ES-I3 (cell line): Measurements from ENCODE around the gene HDDC3.

ENCODE experiments used
- H3K36me3 ChIP-seq: 2 replicates; pipeline ENCODE4 v1.6.1; 2013; ENCODE audit warnings: mild to moderate bottlenecking, low read length, control low read depth, moderate library complexity; ENCODE audit not compliant: insufficient read depth
- H3K4me1 ChIP-seq: 2 replicates; pipeline ENCODE4 v1.6.1; 2013; ENCODE audit warnings: mild to moderate bottlenecking, control low read depth, low read length; ENCODE audit not compliant: insufficient read depth
- H3K9ac ChIP-seq: 2 replicates; pipeline ENCODE4 v1.6.1; 2013; ENCODE audit warnings: low read depth, mild to moderate bottlenecking, low read length, moderate library complexity
- H3K9me3 ChIP-seq: 2 replicates; pipeline ENCODE4 v1.6.1; 2013; ENCODE audit warnings: mild to moderate bottlenecking, low read length, moderate library complexity; ENCODE audit not compliant: control insufficient read depth, insufficient read depth

HDDC3 gene

GRCh38 chr15:90889736-90890456 is 42.5 kb downstream of the HDDC3 start:
- H3K9ac ChIP-seq: no peak overlapping the region
- no peaks in the 10 kb centered on the region for H3K9me3 ChIP-seq
- H3K4me1 ChIP-seq: peaks cover 3% of the 10 kb centered on the region; the same call in 1 of the 2 replicates
- H3K36me3 ChIP-seq: peaks cover 4% of the 10 kb centered on the region

DNA sequence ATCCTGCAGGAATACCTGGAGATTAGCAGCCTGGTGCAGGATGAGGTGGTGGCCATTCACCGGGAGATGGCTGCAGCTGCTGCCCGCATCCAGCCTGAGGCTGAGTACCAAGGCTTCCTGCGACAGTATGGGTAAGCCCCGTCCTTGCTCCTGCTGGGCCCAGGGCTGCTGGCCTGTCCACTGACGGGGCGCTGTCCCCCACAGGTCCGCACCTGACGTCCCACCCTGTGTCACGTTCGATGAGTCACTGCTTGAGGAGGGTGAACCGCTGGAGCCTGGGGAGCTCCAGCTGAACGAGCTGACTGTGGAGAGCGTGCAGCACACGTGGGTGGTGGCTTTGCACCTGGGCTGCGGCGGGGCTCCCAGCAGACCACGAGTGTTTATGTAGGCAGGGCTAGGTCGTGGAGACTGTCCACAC is 43.0 kb downstream of the HDDC3 start:
- Histone ChIP-seq H3K9ac (no peak overlapping the region), H3K36me3 (peaks cover 4% of the 10 kb centered on the region), H3K9me3 (no peaks in the 10 kb centered on the region), H3K4me1 (peaks cover 7% of the 10 kb centered on the region; the same call in 1 of the 2 replicates)

DNA sequence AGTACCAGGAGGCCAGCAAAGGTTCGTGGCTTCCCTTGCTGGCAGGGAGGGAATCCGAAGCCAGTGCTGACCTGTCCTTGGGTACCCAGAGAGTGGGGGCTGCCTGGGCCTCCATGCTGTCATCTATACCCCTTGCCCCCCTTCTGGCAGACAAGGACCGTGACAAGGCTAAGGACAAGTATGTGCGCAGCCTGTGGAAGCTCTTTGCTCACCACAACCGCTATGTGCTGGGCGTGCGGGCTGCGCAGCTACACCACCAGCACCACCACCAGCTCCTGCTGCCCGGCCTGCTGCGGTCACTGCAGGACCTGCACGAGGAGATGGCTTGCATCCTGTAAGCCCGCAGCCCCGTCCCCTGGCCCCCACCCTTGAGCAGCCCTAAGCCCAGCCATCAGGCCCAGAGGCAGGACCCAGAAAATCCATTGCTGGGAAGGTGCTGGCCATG is 45.3 kb downstream of the HDDC3 start:
- no peaks in the 10 kb centered on the region for H3K9me3 ChIP-seq
- H3K36me3 ChIP-seq: peaks cover 4% of the 10 kb centered on the region
- peaks cover 14% of the 10 kb centered on the region for H3K4me1 ChIP-seq
- no peak overlapping the region for H3K9ac ChIP-seq

GRCh38 chr15:90886291-90886614 is 46.1 kb downstream of the HDDC3 start:
- peaks cover 14% of the 10 kb centered on the region for H3K4me1 ChIP-seq
- no peak overlapping the region for H3K9ac ChIP-seq
- no peaks in the 10 kb centered on the region for H3K9me3 ChIP-seq
- peaks cover 4% of the 10 kb centered on the region for H3K36me3 ChIP-seq

GRCh38 chr15:90885432-90886290 is 46.7 kb downstream of the HDDC3 start:
- no peak overlapping the region for H3K9ac ChIP-seq
- no peaks in the 10 kb centered on the region for H3K9me3 ChIP-seq
- H3K36me3 ChIP-seq: peaks cover 4% of the 10 kb centered on the region
- H3K4me1 ChIP-seq: peaks cover 14% of the 10 kb centered on the region

- Histone ChIP-seq H3K9me3 (no peaks in the 10 kb centered on the region), H3K9ac (peak overlapping the region; percentile 47; the same call in 1 of the 2 replicates), H3K36me3 (peaks cover 4% of the 10 kb centered on the region), H3K4me1 (peaks cover 14% of the 10 kb centered on the region)
Measured at GRCh38 chr15:90884719-90885431, 47.5 kb downstream of the HDDC3 start.

- H3K9me3 ChIP-seq: no peaks in the 10 kb centered on the region
- peaks cover 4% of the 10 kb centered on the region for H3K36me3 ChIP-seq
- peaks cover 14% of the 10 kb centered on the region for H3K4me1 ChIP-seq
- H3K9ac ChIP-seq: peak within 1 kb of the TSS; percentile 47
Measured at GRCh38 chr15:90883976-90884718, 48.2 kb downstream of the HDDC3 start, which contains the start of gene FES. FES (plus strand) TSS chr15:90884504; CDS start chr15:90885046, 542 bp downstream.

DNA sequence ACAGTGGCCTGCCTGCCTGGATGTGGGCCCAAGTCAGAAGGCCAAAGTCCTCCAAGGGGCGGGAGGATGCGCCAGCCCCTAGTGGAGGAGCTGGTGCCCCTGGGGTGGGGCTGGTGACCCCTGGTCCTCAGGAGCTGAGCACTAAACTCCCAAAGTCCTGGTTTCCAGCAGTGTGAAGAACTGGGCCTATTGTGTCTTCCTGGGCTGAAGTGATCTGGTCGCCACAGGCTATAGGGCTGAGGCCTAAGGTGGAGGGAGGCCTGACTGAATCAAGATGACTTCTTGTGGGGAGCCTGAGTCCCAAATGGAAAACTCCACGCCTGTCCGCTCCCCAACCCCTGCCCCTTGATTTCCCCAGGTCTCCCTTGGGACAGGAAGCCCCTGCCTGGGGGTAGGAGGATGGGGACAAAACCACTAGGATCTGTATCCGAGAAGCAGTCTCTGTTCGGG is 48.8 kb downstream of the HDDC3 start:
- H3K9me3 ChIP-seq: no peaks in the 10 kb centered on the region
- peak overlapping the region; percentile 47 for H3K9ac ChIP-seq
- H3K4me1 ChIP-seq: peaks cover 14% of the 10 kb centered on the region
- peaks cover 4% of the 10 kb centered on the region for H3K36me3 ChIP-seq

DNA sequence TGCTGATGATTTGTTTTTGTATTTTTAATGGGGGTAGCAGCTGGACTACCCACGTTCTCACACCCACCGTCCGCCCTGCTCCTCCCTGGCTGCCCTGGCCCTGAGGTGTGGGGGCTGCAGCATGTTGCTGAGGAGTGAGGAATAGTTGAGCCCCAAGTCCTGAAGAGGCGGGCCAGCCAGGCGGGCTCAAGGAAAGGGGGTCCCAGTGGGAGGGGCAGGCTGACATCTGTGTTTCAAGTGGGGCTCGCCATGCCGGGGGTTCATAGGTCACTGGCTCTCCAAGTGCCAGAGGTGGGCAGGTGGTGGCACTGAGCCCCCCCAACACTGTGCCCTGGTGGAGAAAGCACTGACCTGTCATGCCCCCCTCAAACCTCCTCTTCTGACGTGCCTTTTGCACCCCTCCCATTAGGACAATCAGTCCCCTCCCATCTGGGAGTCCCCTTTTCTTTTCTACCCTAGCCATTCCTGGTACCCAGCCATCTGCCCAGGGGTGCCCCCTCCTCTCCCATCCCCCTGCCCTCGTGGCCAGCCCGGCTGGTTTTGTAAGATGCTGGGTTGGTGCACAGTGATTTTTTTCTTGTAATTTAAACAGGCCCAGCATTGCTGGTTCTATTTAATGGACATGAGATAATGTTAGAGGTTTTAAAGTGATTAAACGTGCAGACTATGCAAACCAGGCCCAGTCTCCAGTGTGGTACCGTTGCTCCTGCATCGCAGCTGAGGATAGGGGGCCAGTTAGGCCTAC is 49.4 kb downstream of the HDDC3 start:
- Histone ChIP-seq H3K9me3 (no peaks in the 10 kb centered on the region), H3K36me3 (peaks cover 8% of the 10 kb centered on the region), H3K9ac (no peak overlapping the region; the same call in 1 of the 2 replicates), H3K4me1 (peaks cover 14% of the 10 kb centered on the region)

- Histone ChIP-seq H3K9me3 (no peaks in the 10 kb centered on the region), H3K4me1 (peaks cover 14% of the 10 kb centered on the region), H3K9ac (no peak overlapping the region), H3K36me3 (peaks cover 3% of the 10 kb centered on the region; the same call in 1 of the 2 replicates)
Measured at GRCh38 chr15:90881978-90882721, 50.2 kb downstream of the HDDC3 start.

DNA sequence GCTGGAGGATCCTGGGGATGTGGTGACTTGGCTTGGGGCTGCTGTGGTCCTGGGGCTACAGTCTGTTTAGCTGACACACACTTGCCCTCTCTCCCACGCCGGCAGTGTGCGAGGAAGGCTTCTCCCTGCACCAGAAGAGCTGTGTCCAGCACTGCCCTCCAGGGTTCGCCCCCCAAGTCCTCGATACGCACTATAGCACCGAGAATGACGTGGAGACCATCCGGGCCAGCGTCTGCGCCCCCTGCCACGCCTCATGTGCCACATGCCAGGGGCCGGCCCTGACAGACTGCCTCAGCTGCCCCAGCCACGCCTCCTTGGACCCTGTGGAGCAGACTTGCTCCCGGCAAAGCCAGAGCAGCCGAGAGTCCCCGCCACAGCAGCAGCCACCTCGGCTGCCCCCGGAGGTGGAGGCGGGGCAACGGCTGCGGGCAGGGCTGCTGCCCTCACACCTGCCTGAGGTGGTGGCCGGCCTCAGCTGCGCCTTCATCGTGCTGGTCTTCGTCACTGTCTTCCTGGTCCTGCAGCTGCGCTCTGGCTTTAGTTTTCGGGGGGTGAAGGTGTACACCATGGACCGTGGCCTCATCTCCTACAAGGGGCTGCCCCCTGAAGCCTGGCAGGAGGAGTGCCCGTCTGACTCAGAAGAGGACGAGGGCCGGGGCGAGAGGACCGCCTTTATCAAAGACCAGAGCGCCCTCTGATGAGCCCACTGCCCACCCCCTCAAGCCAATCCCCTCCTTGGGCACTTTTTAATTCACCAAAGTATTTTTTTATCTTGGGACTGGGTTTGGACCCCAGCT is 51.0 kb downstream of the HDDC3 start:
- H3K36me3 ChIP-seq: peaks cover 3% of the 10 kb centered on the region; the same call in 1 of the 2 replicates

More for the DNA sequence above, 51.0 kb downstream of the HDDC3 start:
- Histone ChIP-seq H3K4me1 (peaks cover 14% of the 10 kb centered on the region), H3K9ac (no peak overlapping the region), H3K9me3 (no peaks in the 10 kb centered on the region)
